ENCODE data around the gene RACGAP1.

RACGAP1 gene

DNA sequence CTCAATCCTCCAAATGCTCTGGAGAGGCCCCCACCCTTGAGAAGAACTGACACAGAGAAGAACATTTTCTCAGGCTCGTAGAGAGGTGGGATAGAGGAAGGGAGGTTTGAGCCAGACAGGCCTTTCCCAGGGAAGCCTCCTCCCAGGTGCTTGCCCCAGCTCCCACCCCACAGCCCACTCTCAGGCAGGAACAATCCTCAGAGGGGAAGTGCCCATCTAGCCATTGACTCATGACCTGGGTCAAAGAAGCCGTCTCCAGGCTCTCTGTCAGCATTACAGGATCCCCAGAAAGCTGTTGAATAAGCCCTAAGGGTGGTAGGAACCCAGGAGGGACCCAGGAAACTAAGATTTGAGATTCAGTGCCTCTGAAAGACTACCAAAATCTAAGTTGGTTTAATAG, 48.7 kb downstream of the RACGAP1 start:
- DNase-seq (ENCODE audit: low read depth, low spot score), result no peak

DNA sequence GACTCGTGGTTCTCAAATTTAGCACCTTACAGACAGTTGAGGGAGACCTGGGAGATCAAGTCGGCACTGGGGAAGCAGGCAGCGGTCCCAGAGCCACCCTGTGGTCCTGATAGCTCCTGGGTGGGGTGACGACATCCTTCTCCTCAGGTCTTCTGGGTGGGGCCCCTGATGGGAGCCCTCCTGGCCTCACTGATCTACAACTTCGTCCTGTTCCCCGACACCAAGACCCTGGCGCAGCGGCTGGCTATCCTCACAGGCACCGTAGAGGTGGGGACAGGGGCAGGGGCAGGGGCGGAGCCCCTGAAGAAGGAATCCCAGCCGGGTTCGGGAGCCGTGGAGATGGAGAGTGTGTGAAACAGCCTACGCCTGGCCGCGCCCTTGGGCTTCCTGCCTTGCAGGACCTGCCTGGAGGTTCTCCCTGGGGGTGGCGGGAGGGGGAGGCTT, 50.0 kb downstream of the RACGAP1 start:
- no peak overlapping the region for H3K4me3 ChIP-seq (ENCODE audit: low read depth, low read length)
- in situ Hi-C loops (cut with HindIII; ENCODE audit: low sequenced_read_pairs), result no loop called here
- DNase-seq (ENCODE audit: low read depth, low spot score), result no peak
- no peak for TF ChIP-seq CTCF (IDR thresholded peaks at IDR 0.05; ENCODE audit: low read depth, low read length)

More for the DNA sequence above, 48.7 kb downstream of the RACGAP1 start:
- no peak overlapping the region for H3K4me3 ChIP-seq (ENCODE audit: low read depth, low read length)
- TF ChIP-seq CTCF (IDR thresholded peaks at IDR 0.05; ENCODE audit: low read depth, low read length), result no peak
- in situ Hi-C loops (cut with HindIII; ENCODE audit: low sequenced_read_pairs), result no loop called here

DNA sequence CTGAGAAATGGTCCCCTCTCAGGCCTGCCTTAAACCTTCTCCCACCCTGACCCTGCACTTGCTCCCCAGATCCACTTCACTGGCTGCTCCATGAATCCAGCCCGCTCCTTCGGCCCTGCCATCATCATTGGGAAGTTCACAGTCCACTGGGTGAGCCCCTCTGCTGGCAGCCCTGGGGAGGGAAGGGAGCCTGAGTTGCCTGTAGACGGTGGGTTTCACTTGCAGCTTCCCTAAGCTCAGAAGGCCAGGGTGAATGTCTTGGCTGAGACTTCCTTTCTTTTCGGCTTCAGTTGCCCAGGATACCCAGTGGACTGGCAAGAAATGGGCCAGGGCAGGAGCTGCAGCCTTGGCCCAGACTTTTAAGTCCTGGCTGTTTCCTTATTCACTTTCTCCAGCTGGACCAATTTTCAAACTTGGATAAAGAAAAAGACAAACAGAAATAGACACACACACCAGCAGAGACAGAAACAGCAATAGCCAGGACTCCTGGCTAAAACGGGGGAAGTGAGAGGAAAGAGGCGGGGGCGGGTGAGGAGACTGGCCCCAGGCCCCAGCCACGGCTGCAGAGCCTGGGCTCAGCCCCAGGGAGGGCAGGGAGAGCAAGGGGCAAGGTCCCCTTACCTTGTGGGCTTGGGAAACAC, 50.5 kb downstream of the RACGAP1 start:
- in situ Hi-C loops (cut with HindIII; ENCODE audit: low sequenced_read_pairs), result no loop called here
- no peak for DNase-seq (ENCODE audit: low read depth, low spot score)
- no peak for TF ChIP-seq CTCF (IDR thresholded peaks at IDR 0.05; ENCODE audit: low read depth, low read length)
- no peak overlapping the region for H3K4me3 ChIP-seq (ENCODE audit: low read depth, low read length)

- in situ Hi-C loops (cut with HindIII; ENCODE audit: low sequenced_read_pairs), result no loop called here
- TF ChIP-seq CTCF (IDR thresholded peaks at IDR 0.05; ENCODE audit: low read depth, low read length), result peak; percentile 75
- H3K4me3 ChIP-seq (ENCODE audit: low read depth, low read length), result no peak overlapping the region
- peak; percentile 61 for DNase-seq (ENCODE audit: low read depth, low spot score)
These were observed 51.0 kb downstream of the RACGAP1 start for GRCh38 chr12:49974231-49974675.

DNA sequence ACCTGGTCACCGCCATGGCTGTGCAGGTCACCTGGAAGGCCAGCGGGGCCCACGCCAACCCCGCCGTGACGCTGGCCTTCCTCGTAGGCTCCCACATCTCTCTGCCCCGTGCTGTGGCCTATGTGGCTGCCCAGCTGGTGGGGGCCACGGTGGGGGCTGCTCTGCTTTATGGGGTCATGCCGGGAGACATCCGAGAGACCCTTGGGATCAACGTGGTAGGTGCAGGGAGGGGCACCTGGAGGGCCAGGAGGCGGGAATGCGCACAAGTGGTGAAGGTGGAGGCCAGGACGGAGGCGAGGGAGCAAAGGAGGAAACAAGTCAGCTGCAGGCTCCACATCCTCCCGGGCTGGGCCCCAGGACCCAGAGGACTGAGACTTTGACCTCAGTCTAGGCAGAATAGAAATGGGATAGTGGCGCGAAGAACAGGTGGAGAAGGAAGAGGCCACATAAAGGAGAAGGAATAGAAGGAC, 51.9 kb downstream of the RACGAP1 start:
- no peak for DNase-seq (ENCODE audit: low read depth, low spot score)
- no peak overlapping the region for H3K4me3 ChIP-seq (ENCODE audit: low read depth, low read length)
- TF ChIP-seq CTCF (IDR thresholded peaks at IDR 0.05; ENCODE audit: low read depth, low read length), result no peak
- in situ Hi-C loops (cut with HindIII; ENCODE audit: low sequenced_read_pairs), result no loop called here

DNA sequence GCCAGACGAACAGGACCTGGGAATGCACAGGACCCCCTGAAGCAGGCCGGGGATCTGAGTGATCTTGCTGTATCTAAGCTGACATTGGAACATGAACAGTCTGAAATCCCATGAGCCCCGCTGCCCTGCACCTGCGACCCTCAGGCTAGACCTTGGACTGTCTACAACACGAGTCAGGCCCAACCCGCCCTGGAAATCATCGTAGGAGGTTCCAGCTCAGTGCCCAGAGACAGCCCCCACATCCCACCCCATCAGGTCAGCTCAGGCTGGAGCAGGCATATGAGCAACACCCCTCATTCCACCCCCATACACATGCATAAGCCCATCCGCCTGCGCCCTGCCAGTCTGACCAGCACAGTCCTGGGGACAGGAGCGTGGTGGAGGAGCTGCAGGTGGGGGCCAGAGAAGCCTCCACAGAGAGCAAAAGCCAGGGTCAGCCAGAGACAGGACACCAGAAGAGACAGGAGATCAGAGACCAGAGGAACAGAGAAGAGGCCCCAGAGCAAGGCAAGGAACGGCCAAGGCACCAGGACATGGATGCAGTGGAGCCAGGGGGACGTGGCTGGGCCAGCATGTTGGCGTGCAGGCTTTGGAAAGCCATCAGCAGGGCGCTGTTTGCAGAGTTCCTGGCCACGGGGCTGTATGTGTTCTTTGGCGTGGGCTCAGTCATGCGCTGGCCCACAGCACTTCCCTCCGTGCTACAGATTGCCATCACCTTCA, 52.5 kb downstream of the RACGAP1 start, which contains the start of gene AQP6:
TSS of gene AQP6 (plus strand) at position 307 of the 720 bp plus-strand sequence. CDS start at position 534, 227 bp downstream.
- no peak for TF ChIP-seq CTCF (IDR thresholded peaks at IDR 0.05; ENCODE audit: low read depth, low read length)
- DNase-seq (ENCODE audit: low read depth, low spot score), result no peak
- in situ Hi-C loops (cut with HindIII; ENCODE audit: low sequenced_read_pairs), result no loop called here
- no peak within 1 kb of the TSS for H3K4me3 ChIP-seq (ENCODE audit: low read depth, low read length)
